DMS 273 treated with DMSO at 0.1 percent for 48 hours (cell line): ENCODE measurements around the gene LRRK2.
"Not testable (repeated sequence)": the region's sequence is repeated elsewhere in the genome, so short reads cannot be mapped to it uniquely, and the experiment has no call there.

ENCODE experiments used
- DNase-seq: peaks from one replicate; lab custom pipeline; 2025; lab: John Stamatoyannopoulos, UW

The LRRK2 gene

DNA sequence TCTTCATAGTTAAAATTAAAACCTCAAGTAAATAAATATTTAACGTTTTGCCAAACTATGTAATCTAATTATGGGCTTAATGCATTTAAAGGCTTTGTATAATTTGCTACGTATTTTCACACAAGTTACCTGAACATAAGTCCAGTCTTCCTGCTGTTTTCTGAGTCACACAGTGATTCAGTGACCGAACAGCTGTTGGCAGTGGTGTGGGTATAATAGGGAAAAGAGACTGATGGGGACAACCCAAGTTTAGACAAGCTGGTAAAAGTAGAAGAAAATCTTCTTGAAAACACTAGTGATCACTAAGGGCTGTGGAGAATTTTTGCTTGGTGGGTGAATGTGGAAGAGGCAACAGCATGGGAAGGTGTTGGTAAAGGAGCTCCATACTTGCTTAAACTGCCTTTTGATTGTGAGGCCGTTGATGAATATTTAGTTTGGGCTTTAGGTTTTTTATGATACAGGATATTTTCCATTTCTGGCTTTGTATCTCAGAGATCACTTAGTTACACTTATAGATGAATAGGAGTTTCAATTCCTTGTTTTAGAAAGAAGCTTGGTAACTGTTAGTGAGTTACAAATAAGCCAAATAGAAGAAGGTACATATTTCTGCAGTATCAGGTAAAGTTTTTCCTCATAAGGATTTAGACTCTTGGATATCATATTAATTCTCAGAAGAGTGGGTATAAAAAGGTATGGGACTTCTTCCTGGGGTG lies 23.9 kb downstream of the LRRK2 start:
- DNase-seq = no peak

DNA sequence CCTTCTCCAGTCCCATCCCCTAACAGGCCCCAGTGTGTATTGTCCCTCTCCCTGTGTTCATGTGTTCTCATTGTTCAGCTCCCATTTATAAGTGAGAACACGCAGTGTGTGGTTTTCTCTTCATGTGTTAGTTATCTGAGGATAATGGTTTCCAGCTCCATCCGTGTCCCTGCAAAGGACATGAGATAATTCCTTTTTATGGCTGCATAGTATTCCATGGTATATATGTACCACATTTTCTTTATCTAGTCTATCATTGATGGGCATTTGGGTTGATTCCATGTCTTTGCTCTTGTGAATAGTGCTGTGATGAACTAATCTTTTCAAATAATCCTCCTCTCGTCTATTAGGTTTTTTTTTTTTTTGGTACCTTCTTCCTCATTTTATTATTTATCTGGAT lies 25.9 kb downstream of the LRRK2 start:
- DNase-seq = not testable (repeated sequence)

DNA sequence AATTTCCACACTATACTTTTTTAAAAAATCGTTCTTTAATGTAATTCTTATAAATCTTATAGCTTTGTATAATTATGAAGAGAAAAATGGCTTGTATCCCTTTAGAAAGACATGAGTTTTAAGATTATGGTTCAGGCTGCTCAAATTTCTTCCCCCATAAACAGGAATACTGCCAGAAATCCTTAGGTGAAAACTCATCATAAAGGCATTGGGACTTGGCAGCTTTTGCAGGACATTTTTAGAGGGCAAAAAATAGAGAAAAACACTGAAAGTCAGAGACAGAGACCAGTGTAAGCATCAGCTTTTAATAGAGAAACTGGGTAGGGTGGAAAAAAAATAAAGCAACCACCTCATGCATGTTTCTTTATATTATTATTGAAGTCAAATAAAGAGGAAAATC lies 29.1 kb downstream of the LRRK2 start:
- no peak for DNase-seq

DNA sequence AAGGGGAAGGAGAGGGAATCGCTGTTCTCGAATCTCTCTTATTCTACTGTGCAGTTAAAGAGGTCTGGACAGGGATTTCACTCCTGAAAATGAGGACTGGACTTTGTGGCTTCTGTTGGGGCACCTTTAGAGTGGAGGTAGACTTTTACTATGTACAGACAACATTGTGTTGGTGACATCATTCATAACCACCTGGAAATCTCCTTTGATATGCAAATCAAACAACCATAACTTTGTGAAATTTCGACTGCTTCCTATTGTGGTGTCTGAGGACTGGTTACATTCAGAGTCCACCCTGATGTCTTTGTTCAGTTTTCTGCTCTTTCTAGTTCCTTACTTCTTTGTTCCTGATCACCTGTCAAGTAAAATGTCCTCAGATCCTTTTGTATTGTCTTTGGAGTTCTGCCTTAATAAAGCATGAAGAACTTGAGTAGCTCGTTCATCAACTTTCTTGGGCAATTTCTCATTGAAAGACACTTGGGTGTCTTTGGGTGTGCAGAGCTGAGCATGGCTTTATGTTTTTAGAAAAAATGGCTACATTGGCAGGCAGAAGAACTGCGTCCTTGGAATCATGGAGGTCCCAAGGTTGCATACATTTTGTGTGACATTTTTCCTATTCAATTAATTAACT lies 29.8 kb downstream of the LRRK2 start:
- DNase-seq = no peak

DNA sequence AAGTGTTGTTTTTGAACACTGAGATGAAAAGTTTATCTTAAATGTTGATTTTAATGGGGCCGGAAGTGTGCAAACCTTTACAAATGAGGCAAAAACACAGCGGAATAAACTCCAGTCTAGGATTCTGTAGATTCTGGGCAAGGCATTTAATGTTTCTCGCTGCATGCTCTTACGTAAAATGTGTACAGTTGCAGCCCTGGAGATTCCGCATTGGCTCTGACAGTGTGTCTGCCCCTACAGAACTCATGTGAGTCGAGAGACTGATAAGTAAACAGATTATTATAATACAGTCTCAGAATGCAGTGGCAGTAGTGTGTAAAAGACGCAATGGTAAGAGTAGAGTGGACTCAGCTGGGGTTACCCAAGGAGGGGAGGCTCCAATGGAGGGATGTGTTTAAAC lies 33.6 kb downstream of the LRRK2 start:
- no peak for DNase-seq

DNA sequence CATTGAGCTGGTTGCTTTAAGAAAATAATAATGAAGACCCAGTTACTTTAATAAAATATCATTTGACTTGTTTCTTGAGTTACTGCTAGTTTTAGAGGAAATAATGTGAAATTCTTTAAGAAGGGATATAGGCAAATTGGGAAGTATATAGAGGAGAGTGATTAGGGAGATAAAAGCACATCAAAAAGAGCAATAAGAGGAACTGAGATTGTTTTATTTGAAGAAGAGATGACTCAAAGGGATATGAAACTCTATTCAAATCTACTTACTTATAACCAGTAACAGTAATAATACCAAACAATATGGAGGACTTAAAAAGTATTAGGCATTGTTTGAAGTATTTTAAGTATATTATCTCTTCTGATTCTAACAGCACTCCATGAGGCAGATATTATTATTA lies 37.1 kb downstream of the LRRK2 start:
- no peak for DNase-seq

DNA sequence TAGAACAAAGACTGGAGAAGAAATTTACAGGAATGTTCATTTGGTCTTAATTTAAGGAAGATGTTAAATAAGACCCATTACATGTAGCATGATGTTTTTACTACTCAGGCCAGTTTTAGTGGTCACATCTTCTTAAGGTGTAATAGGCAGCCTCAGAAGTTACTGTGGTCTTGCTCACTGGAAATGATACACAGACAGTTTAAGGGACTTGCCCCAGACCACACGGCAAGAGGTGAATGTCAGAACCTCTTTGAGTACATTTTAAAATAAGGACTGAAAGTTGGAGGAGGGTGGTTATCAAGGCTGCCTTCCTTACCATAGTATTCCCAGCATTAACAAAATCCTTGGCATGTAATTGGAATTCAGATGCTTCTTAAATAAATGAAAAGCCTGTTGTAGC lies 37.9 kb downstream of the LRRK2 start:
- no peak for DNase-seq

DNA sequence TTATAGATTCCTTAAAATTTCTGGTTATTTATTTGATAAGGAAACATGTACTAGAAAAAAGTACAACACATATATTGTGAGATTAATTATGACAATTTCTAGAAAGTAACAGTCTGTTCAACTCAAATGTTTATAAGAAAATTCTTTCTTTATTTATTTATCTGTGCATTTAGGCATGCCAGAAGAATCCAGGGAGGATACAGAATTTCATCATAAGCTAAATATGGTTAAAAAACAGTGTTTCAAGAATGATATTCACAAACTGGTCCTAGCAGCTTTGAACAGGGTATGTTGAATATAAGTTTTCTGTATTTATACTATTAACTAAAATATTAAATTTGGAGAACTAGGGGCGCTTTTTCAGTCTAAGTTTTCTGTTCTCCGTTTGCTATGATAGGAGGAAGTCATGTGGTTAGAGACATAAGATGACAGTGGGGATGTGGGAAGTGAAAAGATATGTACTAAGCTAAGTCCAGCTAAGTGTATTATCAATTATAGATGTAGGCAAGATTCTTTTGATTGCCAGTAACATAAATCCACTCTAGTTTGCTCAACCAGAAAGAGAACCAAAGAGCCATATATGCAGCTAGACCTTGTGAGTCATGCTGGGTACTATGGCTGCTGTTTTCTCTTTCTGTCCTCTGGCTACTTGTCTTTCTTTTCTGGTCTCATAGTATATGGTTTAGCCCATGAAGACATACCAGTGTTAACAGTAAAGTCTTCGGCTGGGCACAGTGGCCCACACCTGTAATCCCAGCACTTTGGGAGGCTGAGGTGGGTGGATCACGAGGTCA lies 39.0 kb downstream of the LRRK2 start:
- DNase-seq = no peak

DNA sequence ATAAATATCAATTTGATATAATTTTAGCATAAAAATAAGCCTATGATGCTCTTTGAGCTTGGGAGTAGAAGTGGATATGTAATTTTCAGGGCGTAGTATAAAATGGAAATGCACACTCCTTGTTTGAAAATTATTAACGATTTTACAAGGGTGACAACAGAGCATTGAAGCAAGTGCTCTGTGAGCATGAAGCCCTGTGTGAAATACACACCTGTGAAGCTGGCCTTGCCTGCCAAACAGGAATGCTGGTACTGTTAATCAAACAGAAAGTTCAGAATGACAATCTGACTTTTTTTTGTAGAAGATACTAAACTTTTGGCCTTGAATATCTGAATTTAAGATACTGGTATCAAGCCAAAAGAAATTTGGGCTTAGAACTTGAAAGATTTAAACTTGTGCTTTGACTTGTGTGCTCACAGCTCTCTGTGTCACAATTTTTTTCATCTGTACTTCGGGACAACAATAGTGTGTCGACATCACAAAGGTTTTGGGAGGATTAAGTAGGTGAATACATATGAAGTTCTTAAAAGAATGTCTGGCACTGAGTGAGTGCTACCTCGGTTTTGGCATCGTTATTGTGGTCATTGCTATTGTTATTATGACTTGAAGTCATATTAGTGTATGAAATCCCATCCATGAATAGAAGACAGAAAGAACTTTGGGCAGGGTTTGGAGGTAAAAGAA lies 47.3 kb downstream of the LRRK2 start:
- no peak for DNase-seq

DNA sequence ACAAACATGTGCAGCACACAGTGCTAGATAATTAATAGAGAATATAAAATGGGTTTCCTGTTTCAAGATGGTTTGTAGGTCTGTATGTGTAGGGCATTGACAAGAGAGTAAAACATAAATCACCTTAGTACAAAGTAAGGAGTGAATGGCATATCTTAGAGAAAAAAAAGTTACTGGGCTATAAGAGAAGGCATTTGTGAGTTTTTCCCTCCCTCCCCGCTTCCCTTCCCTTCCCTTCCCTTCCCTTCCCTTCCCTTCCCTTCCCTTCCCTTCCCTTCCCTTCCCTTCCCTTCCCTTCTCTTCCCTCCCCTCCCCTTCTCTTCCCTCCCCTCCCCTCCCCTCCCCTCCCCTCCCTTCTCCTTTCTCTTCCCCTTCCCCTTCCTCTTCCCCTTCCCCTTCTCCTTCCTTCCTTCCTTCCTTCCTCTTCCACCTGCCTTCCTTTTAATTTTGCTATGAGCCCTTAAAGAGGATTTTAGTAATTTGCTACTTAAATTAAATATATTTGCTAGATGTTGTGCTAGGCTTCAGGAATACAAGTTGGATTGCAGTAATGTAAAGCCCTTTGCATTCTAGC lies 57.1 kb downstream of the LRRK2 start:
- DNase-seq = no peak

DNA sequence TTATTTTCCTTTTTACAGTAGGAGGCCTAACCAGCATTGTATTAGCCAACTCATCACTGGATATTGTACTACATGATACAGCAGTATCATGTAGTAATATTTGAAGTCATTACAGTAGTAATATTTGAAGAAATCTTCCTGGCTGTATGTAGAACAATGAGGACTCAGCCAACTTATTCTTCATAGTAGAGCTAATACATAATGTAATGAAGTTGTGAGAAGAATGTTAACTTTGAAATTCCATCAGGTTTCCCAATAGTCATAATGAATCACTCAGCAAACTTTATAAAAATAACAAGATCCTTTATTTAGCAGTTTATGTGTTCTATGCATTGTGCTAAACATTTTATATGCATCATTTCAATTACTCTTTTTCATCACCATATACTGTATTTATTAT lies 61.8 kb downstream of the LRRK2 start:
- no peak for DNase-seq

DNA sequence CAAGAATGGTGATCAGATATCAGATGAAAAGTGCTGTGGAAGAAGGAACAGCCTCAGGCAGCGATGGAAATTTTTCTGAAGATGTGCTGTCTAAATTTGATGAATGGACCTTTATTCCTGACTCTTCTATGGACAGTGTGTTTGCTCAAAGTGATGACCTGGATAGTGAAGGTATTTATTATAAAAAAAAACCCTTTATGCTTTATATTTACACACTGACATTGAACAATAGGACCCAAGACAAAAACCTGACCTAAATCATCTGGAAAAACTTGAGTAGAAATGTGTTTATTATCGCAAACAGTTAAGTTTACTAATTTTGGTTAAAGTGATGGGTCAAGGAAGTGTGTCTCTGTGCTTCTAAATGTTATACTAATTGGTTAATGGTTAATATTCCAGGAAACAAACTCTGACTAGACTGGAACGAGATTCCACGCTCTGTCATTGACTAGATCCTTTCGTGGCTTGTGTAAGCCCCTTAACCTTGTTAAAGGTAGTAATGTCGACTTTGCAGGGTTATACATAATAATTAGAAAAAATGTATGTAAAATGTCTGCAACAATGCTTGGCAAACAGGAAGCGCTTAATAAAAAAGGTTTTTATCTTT lies 62.7 kb downstream of the LRRK2 start:
- no peak for DNase-seq

DNA sequence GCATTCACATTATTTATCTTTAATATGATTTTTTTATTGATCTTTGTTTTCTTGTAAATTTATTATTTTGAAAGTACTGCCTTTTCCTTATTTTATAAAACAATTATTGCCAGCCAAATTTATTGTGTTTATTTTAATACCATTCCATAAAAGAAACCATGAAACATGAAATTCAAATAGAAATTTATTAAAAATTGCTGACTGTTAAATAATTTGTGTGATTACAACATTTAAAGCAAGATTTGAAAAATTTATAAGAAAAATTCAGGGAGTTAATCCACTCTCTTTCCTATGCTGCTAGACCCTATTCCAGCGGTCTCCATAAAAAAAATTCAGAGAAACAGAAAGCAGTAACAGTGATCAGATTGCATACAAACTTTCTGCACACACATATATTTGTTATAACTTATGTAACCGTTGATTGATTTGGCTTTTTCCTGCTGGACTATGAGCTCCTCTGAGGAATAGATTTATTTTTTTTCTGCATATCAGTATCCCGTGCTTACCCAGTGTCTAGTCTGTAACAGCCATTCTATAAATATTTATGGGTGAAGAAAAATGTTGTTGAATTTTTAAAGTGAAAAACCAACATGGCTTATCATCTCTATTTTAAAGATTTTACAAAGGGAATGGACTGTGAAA lies 68.1 kb downstream of the LRRK2 start:
- no peak for DNase-seq

DNA sequence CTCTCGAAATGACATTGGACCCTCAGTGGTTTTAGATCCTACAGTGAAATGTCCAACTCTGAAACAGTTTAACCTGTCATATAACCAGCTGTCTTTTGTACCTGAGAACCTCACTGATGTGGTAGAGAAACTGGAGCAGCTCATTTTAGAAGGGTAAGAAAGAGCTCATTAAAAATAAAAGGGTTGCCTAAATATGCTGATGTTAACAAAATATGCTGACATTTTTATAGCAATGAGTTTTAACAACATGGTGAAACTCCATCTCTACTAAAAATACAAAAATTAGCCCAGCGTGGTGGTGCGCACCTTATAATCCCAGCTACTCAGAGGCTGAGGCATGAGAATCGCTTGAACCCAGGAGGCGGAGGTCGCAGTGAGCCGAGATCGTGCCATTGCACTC lies 73.5 kb downstream of the LRRK2 start:
- DNase-seq = no peak

DNA sequence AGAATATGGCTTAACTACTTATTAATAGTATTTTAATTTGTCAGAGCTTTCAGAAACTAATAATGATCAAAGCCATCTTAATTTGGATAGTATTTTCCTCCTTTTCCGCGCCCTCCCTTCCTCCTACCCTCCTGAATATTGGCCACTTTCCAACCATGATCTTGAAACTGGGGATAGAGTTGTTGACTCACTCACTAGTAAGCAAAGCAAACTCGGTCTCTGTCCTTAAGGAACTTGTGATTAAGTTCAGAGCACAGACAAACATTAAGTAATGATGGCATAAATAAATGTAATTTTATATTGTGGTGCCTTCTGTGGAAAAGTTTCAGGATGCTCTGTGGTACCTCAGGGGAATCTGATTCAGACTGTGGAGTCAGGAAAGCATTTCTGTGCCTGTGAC lies 75.7 kb downstream of the LRRK2 start:
- DNase-seq = no peak

DNA sequence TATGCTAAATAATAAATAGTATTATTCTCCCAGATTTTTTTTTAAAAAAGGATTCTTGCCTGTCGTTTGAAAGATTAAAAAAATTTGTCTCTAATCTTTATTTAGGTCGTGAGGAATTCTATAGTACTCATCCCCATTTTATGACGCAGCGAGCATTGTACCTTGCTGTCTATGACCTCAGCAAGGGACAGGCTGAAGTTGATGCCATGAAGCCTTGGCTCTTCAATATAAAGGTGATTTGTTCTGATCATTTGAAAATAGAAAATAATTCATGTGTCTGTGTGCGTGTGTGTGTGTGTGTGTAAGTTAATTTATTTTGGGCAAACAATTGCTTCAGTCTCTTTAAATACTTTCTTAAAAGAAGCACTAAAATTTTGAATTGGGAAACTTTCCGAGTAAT lies 84.2 kb downstream of the LRRK2 start:
- DNase-seq = no peak

DNA sequence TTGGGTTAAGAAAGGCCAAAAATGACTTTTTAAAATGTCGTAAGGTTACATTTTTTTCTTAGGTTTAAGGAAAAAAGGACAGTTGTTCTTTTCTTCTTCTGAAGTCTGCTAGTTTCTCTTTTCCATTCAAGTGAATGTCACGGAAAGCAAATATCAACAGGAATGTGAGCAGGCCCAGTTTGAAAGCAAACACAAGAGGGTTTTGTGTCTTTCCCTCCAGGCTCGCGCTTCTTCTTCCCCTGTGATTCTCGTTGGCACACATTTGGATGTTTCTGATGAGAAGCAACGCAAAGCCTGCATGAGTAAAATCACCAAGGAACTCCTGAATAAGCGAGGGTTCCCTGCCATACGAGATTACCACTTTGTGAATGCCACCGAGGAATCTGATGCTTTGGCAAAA lies 85.4 kb downstream of the LRRK2 start:
- DNase-seq = no peak

DNA sequence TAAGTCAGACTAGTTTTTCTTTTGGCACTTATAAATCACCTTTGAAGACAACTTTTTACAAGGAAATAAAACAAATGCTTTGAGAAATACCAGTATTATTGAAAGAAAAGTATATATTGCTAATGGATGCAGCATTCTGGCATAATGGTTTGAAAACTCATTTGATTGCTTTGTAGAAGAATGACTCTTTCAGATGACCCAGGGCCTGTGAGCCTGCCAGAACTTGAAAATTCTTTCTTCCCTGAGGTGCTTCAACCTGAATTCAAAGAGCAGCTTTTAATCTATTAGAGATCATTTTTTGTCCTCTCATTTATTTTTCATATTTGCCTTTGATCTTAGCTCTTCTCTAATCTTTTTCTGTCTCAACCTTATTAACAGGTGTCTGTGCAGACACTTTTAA lies 87.4 kb downstream of the LRRK2 start:
- DNase-seq = no peak

DNA sequence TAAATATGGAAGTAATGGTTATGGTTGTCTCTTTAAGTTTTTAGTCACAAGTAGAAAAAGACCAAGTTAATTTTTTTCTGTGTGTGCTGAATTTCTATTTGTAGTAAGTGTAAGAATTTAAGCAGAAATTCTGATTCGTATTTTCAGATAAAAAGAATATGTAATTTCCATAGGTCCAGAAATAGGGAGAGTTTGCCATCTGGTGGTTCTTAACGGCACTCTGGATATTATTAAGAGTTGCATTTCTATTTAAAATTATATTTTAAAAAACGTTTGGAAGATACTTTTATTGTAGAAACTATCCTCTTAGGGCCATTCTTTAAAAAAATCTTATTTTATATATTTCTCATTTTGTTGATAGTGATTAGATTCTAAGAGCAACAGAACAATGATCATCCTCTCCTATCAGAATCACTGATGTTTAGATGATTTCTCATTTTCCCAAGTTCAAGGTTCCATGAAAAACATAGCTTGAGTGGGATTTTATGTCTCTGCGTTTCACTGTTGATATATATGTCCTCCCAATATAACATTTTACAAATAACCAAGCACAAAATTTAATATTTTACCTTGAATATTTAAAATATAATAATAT lies 88.3 kb downstream of the LRRK2 start:
- DNase-seq = no peak

DNA sequence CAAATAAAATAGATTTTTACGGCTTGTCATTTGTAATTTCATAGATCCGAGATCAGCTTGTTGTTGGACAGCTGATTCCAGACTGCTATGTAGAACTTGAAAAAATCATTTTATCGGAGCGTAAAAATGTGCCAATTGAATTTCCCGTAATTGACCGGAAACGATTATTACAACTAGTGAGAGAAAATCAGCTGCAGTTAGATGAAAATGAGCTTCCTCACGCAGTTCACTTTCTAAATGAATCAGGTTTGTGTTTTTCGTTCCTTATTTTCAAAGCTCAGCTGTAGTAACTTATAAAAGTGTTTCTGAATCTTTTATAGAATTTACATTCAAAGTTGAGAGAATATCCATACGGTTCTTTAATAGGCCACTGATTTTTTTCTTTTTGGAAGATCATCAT lies 89.1 kb downstream of the LRRK2 start:
- no peak for DNase-seq

DNA sequence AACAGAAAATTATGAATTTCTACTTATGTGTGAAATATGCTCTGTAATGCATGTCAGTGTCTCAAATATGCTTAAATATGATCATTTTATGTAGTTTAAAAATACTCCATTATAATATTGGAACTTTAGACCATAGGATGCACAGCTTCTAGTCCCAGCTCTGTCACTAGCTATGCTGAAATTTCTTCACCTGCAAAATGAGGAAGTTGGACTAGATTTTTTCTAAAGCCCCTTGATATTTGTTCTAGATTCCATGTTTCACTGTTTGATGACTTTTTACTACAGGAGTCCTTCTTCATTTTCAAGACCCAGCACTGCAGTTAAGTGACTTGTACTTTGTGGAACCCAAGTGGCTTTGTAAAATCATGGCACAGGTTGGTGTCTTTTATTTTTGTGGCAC lies 90.1 kb downstream of the LRRK2 start:
- DNase-seq = no peak
